SK-N-MC (cell line): ENCODE results near the gene ARPP21.

ENCODE experiments used
- DNase-seq: peaks from one replicate; pipeline ENCODE4 v3.0.0-alpha.2; 2011; ENCODE audit warnings: low read depth, low spot score
- H3K27ac ChIP-seq: fragments of 200-600 bp; sonication (generic); 2 replicates; pipeline ENCODE4 v1.5.1; 2016; ENCODE audit warnings: mixed run types
- H3K36me3 ChIP-seq: fragments of 200-600 bp; sonication (generic); 2 replicates; pipeline ENCODE4 v1.6.1; 2017; ENCODE audit warnings: antibody characterized with exemption, low read length, mixed read lengths; ENCODE audit not compliant: insufficient read depth
- H3K4me3 ChIP-seq: fragments of 200-600 bp; sonication (generic); 2 replicates; pipeline ENCODE4 v1.5.1; 2016
- H3K9ac ChIP-seq: fragments of 200-600 bp; sonication (generic); 2 replicates; pipeline ENCODE4 v1.8.0; 2017; ENCODE audit warnings: mixed run types, mixed read lengths; ENCODE audit not compliant: insufficient read length
- H3K9me3 ChIP-seq: fragments of 200-600 bp; sonication (generic); 2 replicates; pipeline ENCODE4 v1.6.1; 2017; ENCODE audit warnings: low read depth, mild to moderate bottlenecking, antibody characterized with exemption, low read length, moderate library complexity, mixed read lengths
- EZH2 ChIP-seq: fragments of 200-600 bp; sonication (generic); IDR thresholded peaks from one replicate; pipeline ENCODE4 v1.6.1; 2017; ENCODE audit warnings: antibody characterized with exemption
- FOXP2 ChIP-seq: optimal IDR thresholded peaks from 2 replicates; pipeline ENCODE3; 2011; ENCODE audit warnings: mild to moderate bottlenecking, moderate library complexity; ENCODE audit not compliant: insufficient read depth; ENCODE audit errors: extremely low read length, control extremely low read depth
- POLR2AphosphoS5 ChIP-seq: IDR thresholded peaks from 2 replicates; pipeline ENCODE4 v1.6.1; 2012; ENCODE audit warnings: mild to moderate bottlenecking, low read depth, low read length, borderline replicate concordance

The ARPP21 gene

DNA sequence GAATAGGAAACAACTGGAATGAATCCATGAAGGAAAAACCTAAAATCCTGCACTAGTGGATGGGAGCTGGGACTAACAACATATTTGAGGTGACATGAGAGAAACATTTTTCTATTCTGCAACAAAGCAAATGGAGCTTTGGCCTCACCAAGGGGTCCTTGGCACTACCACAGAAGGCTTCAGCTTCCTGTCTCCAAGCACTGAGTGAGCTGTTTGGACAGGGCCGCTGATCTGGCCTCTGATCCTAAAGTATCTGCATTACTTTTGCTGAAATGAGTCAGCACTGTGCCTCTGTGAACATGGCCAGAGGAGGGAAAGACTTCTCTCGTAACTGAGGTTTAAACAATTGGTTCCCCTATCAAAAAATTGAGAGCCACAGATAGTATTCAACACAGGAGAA lies 9.0 kb downstream of the ARPP21 start:
- H3K36me3 ChIP-seq: no peaks in the 10 kb centered on the region
- no peak for TF ChIP-seq EZH2
- no peak for TF ChIP-seq POLR2AphosphoS5
- TF ChIP-seq FOXP2: no peak
- H3K9ac ChIP-seq: no peak overlapping the region
- H3K9me3 ChIP-seq: no peaks in the 10 kb centered on the region
- H3K4me3 ChIP-seq: no peak overlapping the region
- H3K27ac ChIP-seq: no peak overlapping the region
- no peak for DNase-seq

DNA sequence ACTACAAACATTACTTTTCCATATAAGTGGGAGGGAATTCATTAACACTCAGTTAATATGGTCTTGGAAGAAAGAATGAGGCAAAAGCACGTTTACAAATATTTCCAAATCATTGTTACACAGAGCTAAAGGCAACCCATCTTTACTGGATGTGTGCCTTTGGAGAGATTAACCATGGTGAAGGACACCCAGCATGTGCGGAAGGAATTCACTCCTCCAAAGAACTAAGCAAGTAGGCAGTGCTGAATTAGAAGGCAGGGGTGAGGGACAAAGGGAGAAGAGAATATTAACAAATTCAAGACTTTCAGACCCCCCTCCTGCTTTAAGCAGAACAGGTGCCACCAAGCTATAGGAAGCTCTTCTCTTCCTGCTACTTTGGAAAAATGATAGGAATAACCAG lies 10.1 kb downstream of the ARPP21 start:
- H3K4me3 ChIP-seq: no peak overlapping the region
- no peak overlapping the region for H3K27ac ChIP-seq

GRCh38 chr3:35651426-35651825 lies 12.1 kb downstream of the ARPP21 start:
- no peak overlapping the region for H3K9ac ChIP-seq
- DNase-seq: no peak

More for the DNA sequence above, 10.1 kb downstream of the ARPP21 start:
- DNase-seq: no peak
- Histone ChIP-seq H3K36me3 (no peaks in the 10 kb centered on the region), H3K9ac (no peak overlapping the region), H3K9me3 (no peaks in the 10 kb centered on the region)
- no peak for TF ChIP-seq FOXP2
- no peak for TF ChIP-seq EZH2
- TF ChIP-seq POLR2AphosphoS5: no peak

GRCh38 chr3:35651851-35652250 lies 12.5 kb downstream of the ARPP21 start:
- TF ChIP-seq EZH2 (no peak), FOXP2 (no peak), POLR2AphosphoS5 (no peak)
- Histone ChIP-seq H3K4me3 (no peak overlapping the region), H3K9ac (no peak overlapping the region), H3K36me3 (no peaks in the 10 kb centered on the region), H3K9me3 (no peaks in the 10 kb centered on the region), H3K27ac (no peak overlapping the region)
- no peak for DNase-seq

More at GRCh38 chr3:35651426-35651825, 12.1 kb downstream of the ARPP21 start:
- TF ChIP-seq FOXP2: no peak
- Histone ChIP-seq H3K36me3 (no peaks in the 10 kb centered on the region), H3K27ac (no peak overlapping the region), H3K9me3 (no peaks in the 10 kb centered on the region), H3K4me3 (no peak overlapping the region)

DNA sequence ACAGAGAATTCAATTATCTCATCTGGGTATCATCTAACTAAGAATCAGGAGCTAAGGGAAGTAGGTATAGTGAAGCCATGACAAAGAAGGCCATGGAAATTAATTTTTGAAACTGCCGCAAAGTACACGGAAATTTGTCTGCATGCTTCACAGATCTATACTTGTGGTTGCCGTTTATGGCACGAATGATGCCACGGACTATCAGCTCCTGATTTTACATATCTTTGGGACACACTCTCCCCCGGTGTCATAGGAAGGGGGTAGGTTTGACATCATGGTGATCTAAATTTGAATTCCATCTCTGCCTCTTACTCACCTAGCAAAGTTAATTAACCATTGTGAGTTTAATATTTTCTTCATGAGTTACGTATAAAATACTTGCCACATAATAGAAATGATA lies 14.0 kb downstream of the ARPP21 start:
- Histone ChIP-seq H3K36me3 (no peaks in the 10 kb centered on the region), H3K4me3 (no peak overlapping the region), H3K9ac (no peak overlapping the region), H3K27ac (no peak overlapping the region), H3K9me3 (no peaks in the 10 kb centered on the region)
- TF ChIP-seq POLR2AphosphoS5: no peak
- TF ChIP-seq FOXP2: no peak
- no peak for TF ChIP-seq EZH2
- DNase-seq: no peak

- no peak for DNase-seq
- no peak overlapping the region for H3K27ac ChIP-seq
Measured at GRCh38 chr3:35654476-35654875, 15.2 kb downstream of the ARPP21 start.

GRCh38 chr3:35658686-35659085 lies 19.4 kb downstream of the ARPP21 start:
- no peak for DNase-seq
- Histone ChIP-seq H3K4me3 (no peak overlapping the region), H3K9me3 (no peaks in the 10 kb centered on the region), H3K9ac (no peak overlapping the region), H3K36me3 (no peaks in the 10 kb centered on the region), H3K27ac (no peak overlapping the region)
- no peak for TF ChIP-seq POLR2AphosphoS5
- TF ChIP-seq EZH2: no peak
- no peak for TF ChIP-seq FOXP2

More at GRCh38 chr3:35654476-35654875, 15.2 kb downstream of the ARPP21 start:
- Histone ChIP-seq H3K9ac (no peak overlapping the region), H3K9me3 (no peaks in the 10 kb centered on the region), H3K36me3 (no peaks in the 10 kb centered on the region), H3K4me3 (no peak overlapping the region)
- no peak for TF ChIP-seq FOXP2
- no peak for TF ChIP-seq POLR2AphosphoS5
- no peak for TF ChIP-seq EZH2

GRCh38 chr3:35659768-35660167 lies 20.4 kb downstream of the ARPP21 start:
- TF ChIP-seq FOXP2 (no peak), POLR2AphosphoS5 (no peak), EZH2 (no peak)
- Histone ChIP-seq H3K9ac (no peak overlapping the region), H3K36me3 (no peaks in the 10 kb centered on the region), H3K27ac (no peak overlapping the region), H3K4me3 (no peak overlapping the region), H3K9me3 (no peaks in the 10 kb centered on the region)
- no peak for DNase-seq

GRCh38 chr3:35663471-35663870 lies 24.1 kb downstream of the ARPP21 start:
- Histone ChIP-seq H3K4me3 (peak overlapping the region; percentile 71; the same call in 1 of the 2 replicates), H3K9me3 (no peaks in the 10 kb centered on the region), H3K9ac (no peak overlapping the region), H3K27ac (no peak overlapping the region), H3K36me3 (no peaks in the 10 kb centered on the region)
- no peak for DNase-seq
- TF ChIP-seq POLR2AphosphoS5 (no peak), EZH2 (no peak), FOXP2 (no peak)

- Histone ChIP-seq H3K9me3 (no peaks in the 10 kb centered on the region), H3K9ac (peak overlapping the region; percentile 26), H3K4me3 (peak overlapping the region; percentile 71), H3K27ac (peak overlapping the region; percentile 77), H3K36me3 (no peaks in the 10 kb centered on the region)
- DNase-seq: no peak
- TF ChIP-seq FOXP2 (peak; percentile 46), POLR2AphosphoS5 (no peak), EZH2 (no peak)
Measured at GRCh38 chr3:35664460-35664919, 25.2 kb downstream of the ARPP21 start.
